Measurements from ENCODE around the gene INKA2. TPM values are rescaled to one million over a fixed set of nuclear protein-coding genes. Genes with fewer than 3 reads are reported as not detected.

INKA2 gene
- total and polyA plus RNA-seq, 9 donors: 27.3 to 61.9 (median 44.4) TPM

DNA sequence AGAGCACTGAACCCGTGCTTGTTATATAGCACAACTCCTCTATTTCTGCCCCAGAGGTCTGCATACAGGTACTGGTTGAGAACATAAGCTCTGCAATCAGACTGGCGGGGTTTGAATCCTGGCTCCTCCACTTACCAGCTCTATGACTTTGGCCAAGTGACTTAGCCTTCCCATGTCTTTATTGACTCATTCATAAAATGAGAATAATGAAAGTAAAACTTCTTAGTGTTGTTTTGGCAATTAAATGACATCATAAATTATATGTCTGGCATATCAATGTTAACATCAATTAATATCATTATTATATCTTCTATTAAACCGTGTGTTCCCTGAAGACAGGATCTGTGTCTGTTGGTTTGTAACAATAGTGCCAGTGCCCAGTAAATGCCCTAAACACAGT lies 4.3 kb downstream of the INKA2 start:
- peaks cover 18% of the 10 kb centered on the region for H3K36me3 ChIP-seq (ENCODE audit: control insufficient read depth, insufficient read depth, low read length)
- peak overlapping the region; percentile 88 for H3K27ac ChIP-seq (ENCODE audit: low read length)
- no peak for DNase-seq
- H3K9me3 ChIP-seq (replicated peaks; ENCODE audit: control insufficient read depth, low read depth, low read length): no peaks in the 10 kb centered on the region
- peaks cover 2% of the 10 kb centered on the region for H3K27me3 ChIP-seq (ENCODE audit: control insufficient read depth, insufficient read depth, low read length)
- H3K4me3 ChIP-seq (ENCODE audit: low read length): no peak overlapping the region
- H3K4me1 ChIP-seq (ENCODE audit: control insufficient read depth, insufficient read depth, low read length): peaks cover 87% of the 10 kb centered on the region
- no CpG with 5 or more reads among the region's 3 CpGs for WGBS (ENCODE audit: insufficient coverage)

DNA sequence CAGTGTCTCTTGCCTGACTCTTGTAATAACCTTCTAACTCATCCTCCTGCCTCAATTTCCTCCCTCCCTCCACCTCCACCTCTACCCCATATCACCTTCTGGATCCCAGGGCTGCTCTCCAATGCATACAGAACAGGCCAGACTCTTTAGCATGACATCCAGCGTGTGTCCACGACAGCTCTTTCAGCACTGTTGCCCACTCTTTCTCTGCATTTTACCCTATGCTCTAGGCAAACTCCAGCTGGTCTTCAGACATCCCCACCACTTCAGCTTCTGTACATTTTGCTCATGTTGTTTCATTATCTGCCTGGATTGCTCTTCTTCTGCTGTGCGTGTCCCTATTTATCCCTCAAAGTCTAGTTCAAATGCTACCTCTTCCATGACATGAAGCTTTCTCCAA lies 4.8 kb downstream of the INKA2 start:
- no peak overlapping the region for H3K4me3 ChIP-seq (ENCODE audit: low read length)
- H3K9me3 ChIP-seq (replicated peaks; ENCODE audit: control insufficient read depth, low read depth, low read length): no peaks in the 10 kb centered on the region
- 84% methylated on average over 3 of the region's 3 CpGs for WGBS (ENCODE audit: insufficient coverage)
- peak overlapping the region; percentile 88 for H3K27ac ChIP-seq (ENCODE audit: low read length)
- H3K36me3 ChIP-seq (ENCODE audit: control insufficient read depth, insufficient read depth, low read length): peaks cover 18% of the 10 kb centered on the region
- DNase-seq: no peak
- H3K27me3 ChIP-seq (ENCODE audit: control insufficient read depth, insufficient read depth, low read length): peaks cover 2% of the 10 kb centered on the region
- peaks cover 87% of the 10 kb centered on the region for H3K4me1 ChIP-seq (ENCODE audit: control insufficient read depth, insufficient read depth, low read length)

DNA sequence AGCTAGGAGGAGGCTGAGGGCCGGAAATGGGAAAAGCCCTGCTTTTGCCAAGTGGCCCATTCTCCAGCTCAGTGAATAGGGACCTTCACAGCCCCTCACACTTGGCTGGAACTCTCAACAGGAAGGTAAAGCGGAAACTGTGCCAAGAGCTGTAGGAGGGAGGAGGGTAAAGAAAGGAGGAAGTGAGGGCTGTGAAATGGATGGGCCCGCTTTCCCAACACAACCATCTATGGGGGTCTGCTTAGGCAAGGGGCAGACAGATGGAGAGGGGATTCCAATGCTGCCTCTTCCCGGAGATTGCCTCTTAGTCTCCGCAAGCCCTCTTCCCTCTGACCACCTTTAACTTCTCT lies 5.2 kb downstream of the INKA2 start:
- Histone ChIP-seq H3K27me3 (ENCODE audit: control insufficient read depth, insufficient read depth, low read length) (peaks cover 2% of the 10 kb centered on the region), H3K4me1 (ENCODE audit: control insufficient read depth, insufficient read depth, low read length) (peaks cover 92% of the 10 kb centered on the region), H3K4me3 (ENCODE audit: low read length) (no peak overlapping the region), H3K36me3 (ENCODE audit: control insufficient read depth, insufficient read depth, low read length) (peaks cover 18% of the 10 kb centered on the region), H3K27ac (ENCODE audit: low read length) (peak overlapping the region; percentile 88), H3K9me3 (replicated peaks; ENCODE audit: control insufficient read depth, low read depth, low read length) (no peaks in the 10 kb centered on the region)
- WGBS (ENCODE audit: insufficient coverage): 53% methylated on average over 2 of the region's 5 CpGs
- no peak for DNase-seq

DNA sequence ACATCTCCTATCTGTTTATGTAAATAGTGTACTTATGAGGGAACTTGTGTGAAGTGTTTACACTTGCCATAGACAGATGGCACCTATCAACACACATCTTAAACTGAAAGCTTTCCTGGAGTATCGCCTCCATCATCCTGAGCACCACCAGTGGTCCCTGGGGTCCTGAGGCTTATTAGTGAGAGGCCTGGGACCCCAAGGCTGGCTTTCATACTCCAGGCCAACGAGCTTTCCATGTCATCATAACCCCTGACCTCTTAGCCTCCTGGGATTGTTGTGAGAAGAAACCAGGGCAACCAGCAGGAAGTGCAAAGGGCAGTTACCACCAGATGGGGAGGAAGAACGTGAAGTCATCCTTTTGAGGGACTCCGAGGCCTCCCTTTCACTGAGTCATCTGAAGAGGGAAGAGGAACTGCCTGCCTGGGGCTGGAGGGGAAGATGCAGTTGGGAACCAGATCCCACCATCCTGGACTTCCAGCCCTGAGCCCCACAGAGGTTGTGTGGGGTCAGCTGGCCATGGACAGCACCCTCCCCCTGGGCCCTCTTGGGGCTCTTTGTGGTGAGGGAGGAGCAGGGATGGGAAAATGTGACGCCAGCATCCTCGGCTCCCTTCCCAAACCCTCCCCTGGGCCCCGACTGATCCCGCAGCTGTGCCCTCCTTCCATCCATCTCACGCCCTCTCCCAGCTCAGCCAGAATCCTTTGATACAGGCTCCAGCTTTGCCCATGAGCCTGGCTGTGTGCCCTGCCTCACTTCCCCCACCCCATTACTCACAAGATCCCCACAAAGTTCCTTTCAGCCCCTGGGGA lies 5.8 kb downstream of the INKA2 start:
- Histone ChIP-seq H3K36me3 (ENCODE audit: control insufficient read depth, insufficient read depth, low read length) (peaks cover 18% of the 10 kb centered on the region), H3K4me3 (ENCODE audit: low read length) (no peak overlapping the region), H3K27me3 (ENCODE audit: control insufficient read depth, insufficient read depth, low read length) (no peaks in the 10 kb centered on the region), H3K4me1 (ENCODE audit: control insufficient read depth, insufficient read depth, low read length) (peaks cover 95% of the 10 kb centered on the region), H3K9me3 (replicated peaks; ENCODE audit: control insufficient read depth, low read depth, low read length) (no peaks in the 10 kb centered on the region), H3K27ac (ENCODE audit: low read length) (peak overlapping the region; percentile 88)
- peak; percentile 87 for DNase-seq
- WGBS (ENCODE audit: insufficient coverage): 37% methylated on average over 6 of the region's 9 CpGs

DNA sequence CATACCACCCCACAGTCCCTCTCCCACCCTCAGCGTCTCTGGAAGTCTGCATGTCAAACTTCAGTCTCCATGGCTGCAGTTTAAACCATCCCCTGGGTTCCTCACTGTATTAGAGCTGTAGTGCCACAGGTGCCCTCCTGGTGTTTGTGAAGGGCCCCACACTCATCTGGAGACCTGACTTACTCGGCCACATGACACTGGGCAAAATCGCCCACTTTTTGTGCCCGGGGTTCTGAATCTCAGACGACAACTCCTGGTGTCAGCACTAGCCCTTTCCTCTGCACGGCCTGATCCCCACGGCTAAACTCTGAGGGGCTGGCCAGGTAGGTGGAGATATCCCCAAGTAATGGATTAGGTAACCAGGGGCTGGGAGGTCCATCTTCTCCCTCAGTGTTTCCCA lies 6.5 kb downstream of the INKA2 start:
- Histone ChIP-seq H3K4me1 (ENCODE audit: control insufficient read depth, insufficient read depth, low read length) (peaks cover 95% of the 10 kb centered on the region), H3K4me3 (ENCODE audit: low read length) (no peak overlapping the region), H3K9me3 (replicated peaks; ENCODE audit: control insufficient read depth, low read depth, low read length) (no peaks in the 10 kb centered on the region), H3K36me3 (ENCODE audit: control insufficient read depth, insufficient read depth, low read length) (peaks cover 18% of the 10 kb centered on the region), H3K27me3 (ENCODE audit: control insufficient read depth, insufficient read depth, low read length) (no peaks in the 10 kb centered on the region), H3K27ac (ENCODE audit: low read length) (peak overlapping the region; percentile 88)
- WGBS (ENCODE audit: insufficient coverage): 80% methylated on average over 5 of the region's 7 CpGs
- DNase-seq: no peak

DNA sequence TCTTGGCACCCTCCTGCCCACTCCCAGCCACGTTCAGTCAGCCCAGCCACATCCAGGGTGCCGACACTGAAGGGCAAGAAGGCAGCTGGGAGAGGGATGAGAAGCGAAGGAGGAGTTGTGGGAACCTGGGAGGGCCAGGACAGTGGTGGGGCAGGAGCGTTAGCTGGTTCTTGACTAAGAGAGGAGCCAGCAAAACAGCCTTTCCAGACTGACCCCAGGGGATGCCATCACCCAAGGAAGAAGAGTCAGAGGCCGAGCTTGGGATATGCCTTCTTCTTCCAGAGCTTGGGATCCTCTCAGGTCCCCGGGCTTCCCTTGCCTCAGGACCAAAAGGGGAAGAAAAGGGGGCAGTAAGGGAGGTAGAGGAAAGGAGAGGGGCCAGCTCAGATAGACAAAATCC lies 7.2 kb downstream of the INKA2 start:
- 90% methylated on average over 4 of the region's 6 CpGs for WGBS (ENCODE audit: insufficient coverage)
- no peak for DNase-seq
- no peaks in the 10 kb centered on the region for H3K9me3 ChIP-seq (replicated peaks; ENCODE audit: control insufficient read depth, low read depth, low read length)
- no peak overlapping the region for H3K4me3 ChIP-seq (ENCODE audit: low read length)
- no peaks in the 10 kb centered on the region for H3K27me3 ChIP-seq (ENCODE audit: control insufficient read depth, insufficient read depth, low read length)
- H3K36me3 ChIP-seq (ENCODE audit: control insufficient read depth, insufficient read depth, low read length): peaks cover 24% of the 10 kb centered on the region
- peaks cover 95% of the 10 kb centered on the region for H3K4me1 ChIP-seq (ENCODE audit: control insufficient read depth, insufficient read depth, low read length)
- peak overlapping the region; percentile 88 for H3K27ac ChIP-seq (ENCODE audit: low read length)

DNA sequence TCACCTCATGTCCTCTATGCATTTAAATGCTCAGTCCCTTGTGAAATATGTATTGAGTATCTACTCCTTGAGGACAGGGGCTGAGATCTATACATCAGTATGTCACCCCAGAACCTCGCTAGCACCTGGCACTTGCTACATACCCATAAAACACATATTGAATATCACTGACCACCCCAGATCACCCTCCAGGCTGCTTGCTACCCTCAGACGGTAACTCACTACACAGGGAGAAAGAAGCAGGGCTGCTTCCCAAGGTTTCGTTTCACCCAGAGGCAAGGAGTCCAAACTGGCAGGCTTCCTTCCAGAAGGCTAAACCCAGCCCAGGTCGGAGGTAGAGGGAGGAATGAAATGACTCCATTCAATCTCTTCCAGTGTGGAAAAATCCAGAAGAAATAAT lies 8.5 kb downstream of the INKA2 start:
- no CpG with 5 or more reads among the region's 4 CpGs for WGBS (ENCODE audit: insufficient coverage)
- Histone ChIP-seq H3K36me3 (ENCODE audit: control insufficient read depth, insufficient read depth, low read length) (peaks cover 33% of the 10 kb centered on the region), H3K27ac (ENCODE audit: low read length) (peak overlapping the region; percentile 86), H3K27me3 (ENCODE audit: control insufficient read depth, insufficient read depth, low read length) (no peaks in the 10 kb centered on the region), H3K9me3 (replicated peaks; ENCODE audit: control insufficient read depth, low read depth, low read length) (no peaks in the 10 kb centered on the region), H3K4me3 (ENCODE audit: low read length) (no peak overlapping the region), H3K4me1 (ENCODE audit: control insufficient read depth, insufficient read depth, low read length) (peaks cover 95% of the 10 kb centered on the region)
- DNase-seq: no peak

DNA sequence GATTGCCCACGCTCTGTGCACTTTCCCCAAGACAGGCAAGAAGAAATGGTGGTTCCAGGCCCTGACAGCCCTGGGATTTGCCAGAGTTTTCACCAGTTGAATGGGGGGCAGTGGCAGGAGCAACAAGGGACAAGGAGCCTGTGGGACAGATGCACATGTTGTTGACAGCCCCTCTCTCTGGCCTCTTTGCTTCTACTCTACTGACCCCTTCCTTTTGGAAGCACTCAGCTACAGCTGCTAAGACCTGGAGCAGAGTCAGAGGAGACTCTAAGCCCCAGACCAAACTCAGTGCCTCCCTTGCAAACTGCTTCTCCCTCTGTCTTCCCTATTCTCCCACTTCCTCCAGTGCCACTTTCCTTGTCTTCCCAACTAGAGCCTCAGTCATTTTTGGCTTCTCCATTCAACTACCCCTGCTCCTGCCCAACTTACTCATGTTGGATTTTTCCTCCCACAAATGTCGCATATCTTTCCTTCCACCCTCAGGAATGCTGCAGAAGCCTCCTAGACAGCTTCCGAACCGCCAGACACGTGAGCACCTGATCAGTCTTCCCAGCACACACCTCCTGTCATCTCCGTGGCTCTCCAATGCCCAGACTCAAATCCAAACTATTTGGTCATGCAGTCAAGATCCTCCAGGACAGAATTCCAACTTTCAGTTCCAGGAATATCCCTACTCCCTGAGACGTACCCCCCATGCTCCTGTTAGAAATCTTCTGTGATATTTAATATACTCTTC lies 9.1 kb downstream of the INKA2 start:
- 47% methylated on average over 5 of the region's 7 CpGs for WGBS (ENCODE audit: insufficient coverage)

DNA sequence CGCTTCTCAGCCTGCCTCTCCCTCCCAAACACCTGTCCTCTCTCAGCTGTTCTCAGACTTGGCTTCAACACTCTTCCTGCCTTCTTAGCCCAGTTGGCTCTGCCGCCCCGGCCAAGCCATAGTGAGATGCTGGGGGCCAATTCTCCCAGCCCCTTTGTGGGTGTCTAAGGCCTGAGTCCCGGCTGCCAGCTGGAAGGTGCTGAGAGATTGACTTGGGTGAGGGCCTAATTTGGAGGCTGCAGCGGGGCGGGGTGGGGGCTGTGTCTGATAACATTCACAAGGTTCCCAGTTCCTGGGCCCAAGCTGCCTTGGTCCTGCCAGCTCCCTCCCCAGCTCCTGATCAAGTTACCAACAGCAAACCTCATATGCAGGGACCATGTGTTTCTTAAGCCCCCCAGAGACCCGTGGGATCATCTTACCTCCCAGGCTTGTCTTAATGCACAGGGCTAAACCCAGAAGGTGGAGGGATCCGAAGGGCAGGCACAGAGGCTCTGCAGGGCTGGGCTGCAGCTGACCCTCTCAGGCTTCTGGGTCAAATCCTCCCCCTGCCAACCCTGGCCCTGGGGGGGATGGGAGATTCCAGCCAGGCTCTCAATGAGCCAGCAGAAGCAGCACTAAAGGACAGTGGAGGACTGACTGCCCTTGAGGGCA lies 9.8 kb downstream of the INKA2 start:
- Histone ChIP-seq H3K4me3 (ENCODE audit: low read length) (no peak overlapping the region), H3K9me3 (replicated peaks; ENCODE audit: control insufficient read depth, low read depth, low read length) (no peaks in the 10 kb centered on the region), H3K36me3 (ENCODE audit: control insufficient read depth, insufficient read depth, low read length) (peaks cover 31% of the 10 kb centered on the region), H3K4me1 (ENCODE audit: control insufficient read depth, insufficient read depth, low read length) (peaks cover 98% of the 10 kb centered on the region), H3K27me3 (ENCODE audit: control insufficient read depth, insufficient read depth, low read length) (no peaks in the 10 kb centered on the region), H3K27ac (ENCODE audit: low read length) (peak overlapping the region; percentile 86)
- WGBS (ENCODE audit: insufficient coverage): 20% methylated on average over 2 of the region's 8 CpGs
- peak; percentile 93 for DNase-seq

More for the DNA sequence above, 9.1 kb downstream of the INKA2 start:
- Histone ChIP-seq H3K4me3 (ENCODE audit: low read length) (no peak overlapping the region), H3K9me3 (replicated peaks; ENCODE audit: control insufficient read depth, low read depth, low read length) (no peaks in the 10 kb centered on the region), H3K27me3 (ENCODE audit: control insufficient read depth, insufficient read depth, low read length) (no peaks in the 10 kb centered on the region), H3K4me1 (ENCODE audit: control insufficient read depth, insufficient read depth, low read length) (peaks cover 96% of the 10 kb centered on the region), H3K36me3 (ENCODE audit: control insufficient read depth, insufficient read depth, low read length) (peaks cover 31% of the 10 kb centered on the region), H3K27ac (ENCODE audit: low read length) (peak overlapping the region; percentile 86)
- peak; percentile 81 for DNase-seq

DNA sequence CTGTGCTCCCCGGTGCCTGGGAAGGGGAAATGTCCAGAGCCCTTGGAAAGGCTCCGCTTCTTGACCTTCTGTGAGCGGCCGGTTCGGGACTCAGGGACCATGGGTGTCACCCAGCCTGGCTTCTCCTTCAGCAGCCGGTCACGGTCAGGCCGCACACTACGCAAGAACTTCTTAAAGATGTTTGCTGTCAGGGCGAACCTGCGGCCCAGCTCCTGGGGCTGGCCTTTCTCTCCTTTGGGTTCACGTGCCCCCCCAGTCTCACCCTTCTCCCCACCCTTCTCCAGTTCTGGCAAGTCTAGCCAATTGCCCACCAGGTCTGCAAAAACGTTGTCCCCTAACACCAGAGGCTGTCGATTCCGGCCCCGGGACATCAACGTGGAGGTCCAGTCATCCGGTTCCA lies 12.1 kb downstream of the INKA2 start:
- 80% methylated on average over 17 of the region's 18 CpGs for WGBS (ENCODE audit: insufficient coverage)

More for the DNA sequence above, 12.1 kb downstream of the INKA2 start:
- no peak overlapping the region for H3K27ac ChIP-seq (ENCODE audit: low read length)
- H3K36me3 ChIP-seq (ENCODE audit: control insufficient read depth, insufficient read depth, low read length): peaks cover 32% of the 10 kb centered on the region
- peaks cover 96% of the 10 kb centered on the region for H3K4me1 ChIP-seq (ENCODE audit: control insufficient read depth, insufficient read depth, low read length)
- H3K4me3 ChIP-seq (ENCODE audit: low read length): no peak overlapping the region
- no peaks in the 10 kb centered on the region for H3K27me3 ChIP-seq (ENCODE audit: control insufficient read depth, insufficient read depth, low read length)
- H3K9me3 ChIP-seq (replicated peaks; ENCODE audit: control insufficient read depth, low read depth, low read length): no peaks in the 10 kb centered on the region
- DNase-seq: no peak

All from muscle of leg (tissue), 11 donors.